ENCODE results near the gene GP1BB. TPM values are rescaled to one million over a fixed set of nuclear protein-coding genes. Genes with fewer than 3 reads are reported as not detected.

The GP1BB gene
- total RNA-seq, 1 experiment from 2014 or later: 3.6 TPM

GRCh38 chr22:19708321-19709011 is 14.9 kb upstream of the GP1BB start:
- no peaks in the 10 kb centered on the region for H3K36me3 ChIP-seq (ENCODE audit: control insufficient read depth, insufficient read depth, low read length)
- H3K4me3 ChIP-seq (ENCODE audit: low read depth in 2 of 2, low read length in 2 of 2): no peak overlapping the region
- no peaks in the 10 kb centered on the region for H3K9me3 ChIP-seq (ENCODE audit: control insufficient read depth, insufficient read depth, low read depth, low read length)
- H3K27me3 ChIP-seq (ENCODE audit: control insufficient read depth, insufficient read depth, low read length): no peaks in the 10 kb centered on the region
- intact Hi-C loops (cut with micrococcal nuclease; ENCODE audit: unreplicated experiment): no loop called here
- POLR2A ChIA-PET: no interaction called here
- DNase-seq (ENCODE audit: low read depth, low spot score) (no peak), ATAC-seq (no peak)
- in situ Hi-C loops (cut with HindIII; ENCODE audit: low pct_unique_long_range_greater_than_20kb, low sequenced_read_pairs): no loop called here
- BruUV-seq (replicated peaks): no TSS peak
- CTCF ChIA-PET: no interaction called here
- no peaks in the 10 kb centered on the region for H3K4me1 ChIP-seq (ENCODE audit: control insufficient read depth, insufficient read depth, low read length)
- no peak overlapping the region for H3K27ac ChIP-seq (ENCODE audit: low read length)
- TF ChIP-seq TCF7L2 (IDR thresholded peaks at IDR 0.05; ENCODE audit: low read depth, low read length) (no peak), POLR2AphosphoS5 (IDR thresholded peaks at IDR 0.05; ENCODE audit: low read depth, low read length) (no peak), REST (IDR thresholded peaks at IDR 0.05; ENCODE audit: insufficient read depth in 1 of 2, low read depth in 2 of 2, low read length in 1 of 2) (no peak), SIN3A (IDR thresholded peaks at IDR 0.05; ENCODE audit: borderline replicate concordance, insufficient read depth, low read depth, low read length) (no peak), CTCF (IDR thresholded peaks at IDR 0.05) (no peak)

- POLR2A ChIA-PET: no interaction called here
- in situ Hi-C loops (cut with HindIII; ENCODE audit: low pct_unique_long_range_greater_than_20kb, low sequenced_read_pairs): no loop called here
- intact Hi-C loops (cut with micrococcal nuclease; ENCODE audit: unreplicated experiment): no loop called here
- H3K27me3 ChIP-seq (ENCODE audit: control insufficient read depth, insufficient read depth, low read length): no peaks in the 10 kb centered on the region
- no peak for DNase-seq (ENCODE audit: low read depth, low spot score)
- no peaks in the 10 kb centered on the region for H3K9me3 ChIP-seq (ENCODE audit: control insufficient read depth, insufficient read depth, low read depth, low read length)
- TF ChIP-seq REST (IDR thresholded peaks at IDR 0.05; ENCODE audit: insufficient read depth in 1 of 2, low read depth in 2 of 2, low read length in 1 of 2): no peak
- TF ChIP-seq SIN3A (IDR thresholded peaks at IDR 0.05; ENCODE audit: borderline replicate concordance, insufficient read depth, low read depth, low read length): no peak
- TF ChIP-seq POLR2AphosphoS5 (IDR thresholded peaks at IDR 0.05; ENCODE audit: low read depth, low read length): no peak
- TF ChIP-seq TCF7L2 (IDR thresholded peaks at IDR 0.05; ENCODE audit: low read depth, low read length): no peak
- no peak for TF ChIP-seq CTCF (IDR thresholded peaks at IDR 0.05)
- no TSS peak for BruUV-seq (replicated peaks)
- no peaks in the 10 kb centered on the region for H3K4me1 ChIP-seq (ENCODE audit: control insufficient read depth, insufficient read depth, low read length)
- no peak overlapping the region for H3K4me3 ChIP-seq (ENCODE audit: low read depth in 2 of 2, low read length in 2 of 2)
- H3K36me3 ChIP-seq (ENCODE audit: control insufficient read depth, insufficient read depth, low read length): no peaks in the 10 kb centered on the region
- no peak overlapping the region for H3K27ac ChIP-seq (ENCODE audit: low read length)
- CTCF ChIA-PET: no interaction called here
- no peak for ATAC-seq
Measured at GRCh38 chr22:19709063-19709769, 14.1 kb upstream of the GP1BB start.
